GM21423 (cell line): ENCODE results near the gene TTC3.
A peak's percentile ranks its signal among the peaks of the same experiment; 100 is the strongest.
"Not testable (repeated sequence)": the region's sequence is repeated elsewhere in the genome, so short reads cannot be mapped to it uniquely, and the experiment has no call there.

Experiments
- ATAC-seq: cut with Tn5 transposase; IDR thresholded peaks from one replicate; pipeline ENCODE4 v1.9.1; 2021; ENCODE audit warnings: mild to moderate bottlenecking, moderate library complexity; ENCODE audit not compliant: unreplicated experiment

The TTC3 gene

DNA sequence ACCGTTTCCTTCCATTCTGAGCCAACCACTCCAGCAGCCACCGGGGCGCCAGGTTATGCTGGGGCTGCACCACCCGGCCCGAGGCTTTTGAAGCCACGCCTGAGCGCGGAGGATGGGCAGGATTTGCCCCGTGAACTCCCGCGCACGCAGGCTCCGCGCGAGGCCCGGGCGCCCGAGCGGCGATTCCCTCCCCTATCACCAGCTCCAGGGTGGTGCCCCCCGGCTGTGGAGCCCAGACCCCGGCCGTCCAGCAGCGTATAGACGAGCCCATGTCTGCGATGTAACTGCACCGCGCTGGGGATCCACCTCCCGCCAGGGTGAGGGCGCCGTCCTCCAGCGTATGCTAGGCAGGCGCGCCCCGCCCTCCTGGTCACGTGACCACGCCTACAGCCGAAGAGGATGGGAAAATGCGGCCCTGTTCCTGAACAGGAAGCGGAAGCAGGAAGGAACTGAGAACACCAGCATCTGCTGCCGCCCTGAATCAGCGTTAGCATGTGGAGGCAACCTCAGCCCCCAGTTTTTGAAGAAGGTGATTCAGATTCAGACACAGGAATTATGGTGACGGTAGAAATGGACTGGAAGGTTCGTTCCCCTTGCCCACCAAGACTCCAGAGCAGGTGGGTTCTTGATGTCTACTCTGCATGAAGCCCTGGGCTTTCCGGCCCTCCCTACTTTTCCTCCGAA lies 148.1 kb downstream of the TTC3 start:
- ATAC-seq: peak; percentile 82

GRCh38 chr21:37222248-37222647 lies 149.2 kb downstream of the TTC3 start:
- not testable (repeated sequence) for ATAC-seq

DNA sequence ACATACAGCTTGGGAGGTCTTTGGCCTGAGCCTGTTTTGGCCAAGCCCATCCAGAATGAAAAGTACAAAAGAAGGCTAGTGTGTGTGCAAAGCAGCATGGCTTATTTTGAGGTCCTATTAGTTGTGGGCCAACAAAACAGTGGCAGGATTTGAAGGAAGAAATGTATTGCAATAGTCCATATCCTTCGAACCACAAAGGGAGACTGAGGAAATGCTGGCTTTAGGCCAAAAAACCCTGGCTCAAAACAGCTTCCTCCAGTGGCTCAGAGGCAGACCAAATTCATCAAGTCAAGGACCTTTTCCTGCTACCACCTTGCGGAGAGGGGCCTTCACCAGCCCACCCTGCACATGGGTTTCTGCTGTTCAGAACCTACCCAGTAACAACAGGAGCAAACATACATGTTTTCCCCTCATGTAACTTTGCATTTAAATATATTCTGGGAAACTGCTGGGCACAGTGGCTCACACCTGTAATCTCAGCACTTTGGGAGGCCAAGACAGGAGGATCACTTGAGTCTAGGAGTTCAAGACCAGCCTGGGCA lies 150.8 kb downstream of the TTC3 start:
- no peak for ATAC-seq

- ATAC-seq: no peak
Measured at GRCh38 chr21:37224861-37225839, 152.1 kb downstream of the TTC3 start.

- ATAC-seq: no peak
Measured at GRCh38 chr21:37226041-37226920, 153.2 kb downstream of the TTC3 start.

GRCh38 chr21:37227071-37228002 lies 154.3 kb downstream of the TTC3 start:
- no peak for ATAC-seq

GRCh38 chr21:37228003-37228400 lies 154.9 kb downstream of the TTC3 start:
- no peak for ATAC-seq

- no peak for ATAC-seq
Measured at GRCh38 chr21:37230632-37231248, 157.7 kb downstream of the TTC3 start.

DNA sequence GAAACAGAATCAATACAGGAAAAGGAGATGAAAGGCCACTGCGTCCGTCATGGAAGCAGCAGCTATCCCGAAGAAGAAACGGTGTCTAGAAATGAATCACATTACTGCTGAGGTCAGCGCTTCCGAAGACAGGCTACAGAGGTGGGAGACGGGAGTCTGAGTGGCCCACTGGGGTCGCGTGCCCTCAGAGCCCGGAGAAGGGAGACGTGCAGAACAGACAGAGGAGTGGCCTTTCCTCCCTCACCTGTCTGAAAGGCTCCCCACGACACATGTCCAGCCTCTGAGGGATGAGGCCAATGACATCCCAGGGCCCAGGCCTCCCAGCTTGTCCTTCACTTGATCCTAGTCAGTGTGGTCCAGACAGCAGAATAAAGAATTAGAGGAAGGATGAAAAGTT lies 158.2 kb downstream of the TTC3 start:
- no peak for ATAC-seq

DNA sequence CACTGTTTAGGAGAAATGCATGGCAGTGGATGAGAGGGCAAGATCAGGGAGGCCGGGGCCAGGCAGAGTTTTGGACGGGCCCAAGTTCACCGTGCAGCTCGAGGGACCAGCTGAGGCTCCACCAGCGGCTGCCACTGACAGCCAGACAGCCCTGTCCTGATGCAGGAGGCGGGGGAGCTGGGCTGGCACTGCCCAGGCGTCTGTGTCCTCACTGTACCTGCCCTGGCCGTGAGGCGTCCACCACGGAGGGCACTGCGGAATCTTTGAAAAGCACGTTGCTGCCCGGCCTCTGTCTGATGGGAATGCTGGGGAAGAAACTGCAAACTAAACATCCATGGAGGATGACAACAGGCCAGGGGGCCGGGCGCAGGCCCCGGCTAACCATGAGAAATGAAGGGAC lies 158.6 kb downstream of the TTC3 start:
- no peak for ATAC-seq

- ATAC-seq: peak; percentile 58
Measured at GRCh38 chr21:37232274-37233018, 159.4 kb downstream of the TTC3 start.

DNA sequence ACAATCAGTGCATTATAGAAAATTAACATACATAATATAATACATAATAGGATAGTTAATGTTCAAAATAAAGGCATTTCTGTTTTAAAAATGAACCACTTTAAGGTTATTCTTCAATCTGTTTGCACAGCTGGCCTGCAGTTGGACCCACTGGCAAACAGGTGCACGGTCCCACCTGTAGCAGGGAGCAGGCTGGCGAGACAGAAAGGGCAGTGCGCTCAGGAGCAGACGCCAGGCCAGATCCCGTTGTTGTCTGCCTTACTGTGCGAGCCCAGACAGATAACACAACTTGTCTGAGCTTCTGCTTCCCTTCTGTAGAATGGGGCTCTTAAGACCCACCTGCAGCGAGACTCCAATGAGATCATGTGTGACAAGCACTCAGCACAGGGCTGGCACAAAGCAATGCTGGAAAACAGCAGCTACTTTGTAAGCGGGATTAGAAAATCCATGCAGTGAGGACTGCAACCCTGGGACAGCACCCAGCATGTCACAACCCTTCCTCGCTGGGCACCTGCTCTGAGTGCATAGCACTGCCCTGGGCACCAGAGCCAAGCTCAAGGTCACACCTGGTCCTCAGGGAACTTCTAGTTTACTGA lies 160.6 kb downstream of the TTC3 start:
- no peak for ATAC-seq

GRCh38 chr21:37237346-37237745 lies 164.3 kb downstream of the TTC3 start:
- no peak for ATAC-seq

GRCh38 chr21:37237764-37238163 lies 164.7 kb downstream of the TTC3 start:
- no peak for ATAC-seq

GRCh38 chr21:37240978-37241377 lies 167.9 kb downstream of the TTC3 start:
- no peak for ATAC-seq

- ATAC-seq: no peak
Measured at GRCh38 chr21:37241426-37241825, 168.4 kb downstream of the TTC3 start.

DNA sequence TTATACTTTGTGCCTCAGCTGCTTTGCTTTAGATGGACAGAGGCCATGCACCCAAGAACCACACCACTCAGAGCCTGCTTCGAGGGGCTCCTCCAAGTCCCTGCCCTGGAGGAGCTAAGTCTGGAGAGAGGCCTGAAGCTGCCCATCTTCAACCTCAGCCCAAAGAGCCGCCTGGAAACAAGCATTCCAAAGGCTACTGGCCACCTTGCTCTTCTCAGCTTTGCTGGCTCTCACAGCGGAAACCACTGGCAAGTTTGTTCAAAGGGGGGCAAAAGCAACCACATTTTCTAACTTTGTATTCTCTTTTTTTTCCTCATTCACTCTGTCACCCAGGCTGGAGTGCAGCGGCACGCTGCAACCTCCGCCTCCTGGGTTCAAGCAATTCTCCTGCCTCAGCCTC lies 170.9 kb downstream of the TTC3 start:
- no peak for ATAC-seq

DNA sequence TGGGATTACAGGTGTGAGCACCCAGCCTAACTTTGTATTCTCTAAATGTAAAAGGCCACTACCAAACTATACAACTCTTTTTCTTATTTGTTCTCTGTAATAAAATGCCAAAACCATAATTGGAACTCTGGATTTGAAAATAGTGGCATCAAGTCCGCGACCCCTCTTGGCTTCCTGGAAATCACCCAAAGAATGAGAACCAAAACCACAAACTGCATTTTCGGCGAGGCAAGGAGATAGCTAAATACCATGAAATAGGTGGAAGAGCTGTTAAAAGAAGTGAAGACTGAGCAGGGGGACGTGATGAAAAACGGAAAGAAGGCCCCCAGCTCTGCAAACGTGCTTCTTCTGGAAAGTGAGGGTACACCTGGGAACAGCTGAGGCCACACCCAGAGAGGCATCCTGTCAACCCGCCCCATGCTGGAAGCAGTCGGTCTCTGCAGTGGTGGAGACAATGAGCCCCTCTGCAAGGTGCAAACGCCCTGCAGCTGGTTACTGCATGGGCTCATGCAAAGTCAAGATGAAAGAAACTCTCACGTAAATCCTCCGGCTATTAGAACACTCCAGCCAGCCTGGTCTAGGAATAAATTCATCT lies 171.5 kb downstream of the TTC3 start:
- no peak for ATAC-seq
